Fibroblast of upper back skin (primary cell): ENCODE results near the gene PLCB3.

Experiments
- DNase-seq: peaks from one replicate; pipeline ENCODE4 v3.0.0-alpha.2; 2013

The PLCB3 gene

GRCh38 chr11:64268025-64268892, 16.9 kb downstream of the PLCB3 start:
- DNase-seq = peak; percentile 25

DNA sequence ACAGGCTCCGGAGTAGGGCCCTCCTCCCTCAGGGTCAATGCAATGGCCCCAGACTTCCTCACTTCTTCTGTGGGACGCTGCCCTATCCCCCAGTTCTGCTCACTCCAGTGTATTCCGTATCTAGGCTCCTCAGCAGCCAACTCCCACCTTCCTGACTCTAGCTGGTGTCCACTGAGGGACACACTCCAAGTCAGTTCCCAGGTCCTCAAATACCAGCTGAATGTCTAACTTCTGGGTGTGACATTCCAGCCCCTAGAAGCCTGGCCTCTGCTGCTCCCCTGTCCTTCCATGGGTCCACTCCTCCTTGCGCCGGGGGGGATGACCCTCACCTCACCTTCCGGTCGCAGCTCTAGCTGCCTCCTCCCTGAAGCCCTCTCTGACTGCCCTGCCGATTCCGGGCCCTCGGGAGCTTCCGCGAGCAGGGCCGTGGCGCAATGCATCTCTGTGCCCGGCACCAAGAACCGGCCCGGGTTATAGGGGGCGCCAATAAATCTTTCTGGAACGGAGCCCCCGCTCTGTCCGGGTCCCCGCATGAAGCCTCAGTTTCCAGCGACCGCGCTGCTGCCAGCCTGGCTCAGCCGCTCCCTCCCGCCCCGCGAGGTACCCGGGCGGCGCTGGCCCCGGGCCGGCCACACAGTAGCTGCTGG, 17.7 kb downstream of the PLCB3 start:
- peak; percentile 13 for DNase-seq

DNA sequence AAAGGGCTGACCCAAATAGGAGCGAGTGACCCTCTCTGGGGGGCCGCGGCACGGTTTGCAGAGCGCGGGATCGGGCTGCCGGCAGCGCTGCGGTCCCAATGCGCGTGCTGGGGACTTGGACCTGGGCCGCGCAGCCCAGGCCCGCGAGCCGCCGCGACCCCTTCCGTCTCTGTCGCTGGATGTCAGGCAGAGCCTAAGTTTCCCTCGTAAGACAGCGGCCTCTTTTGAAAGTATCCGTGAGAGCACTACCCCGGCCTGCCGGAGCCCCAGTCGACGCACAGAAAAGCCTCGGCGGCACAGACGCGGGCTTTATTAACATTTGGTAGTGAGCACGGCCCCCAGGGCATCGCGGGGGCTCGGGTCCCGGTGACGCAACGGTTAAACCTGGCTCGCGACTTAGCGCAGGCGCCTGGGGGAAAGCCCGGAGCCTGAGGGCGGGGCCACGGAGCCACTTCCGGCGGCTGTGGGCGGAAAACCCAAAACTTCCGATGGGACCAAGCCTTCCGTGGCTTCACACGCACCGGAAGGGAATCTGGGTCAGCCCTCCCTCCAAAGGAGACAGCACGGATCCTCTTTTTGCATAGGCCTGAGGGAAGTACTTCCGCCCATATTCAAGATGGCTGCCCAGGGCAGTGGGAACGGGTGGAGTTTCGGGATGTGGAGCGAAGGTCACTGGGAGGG, 18.4 kb downstream of the PLCB3 start:
- DNase-seq = peak; percentile 100

- no peak for DNase-seq
Observed at GRCh38 chr11:64275031-64275800, 23.9 kb downstream of the PLCB3 start.

DNA sequence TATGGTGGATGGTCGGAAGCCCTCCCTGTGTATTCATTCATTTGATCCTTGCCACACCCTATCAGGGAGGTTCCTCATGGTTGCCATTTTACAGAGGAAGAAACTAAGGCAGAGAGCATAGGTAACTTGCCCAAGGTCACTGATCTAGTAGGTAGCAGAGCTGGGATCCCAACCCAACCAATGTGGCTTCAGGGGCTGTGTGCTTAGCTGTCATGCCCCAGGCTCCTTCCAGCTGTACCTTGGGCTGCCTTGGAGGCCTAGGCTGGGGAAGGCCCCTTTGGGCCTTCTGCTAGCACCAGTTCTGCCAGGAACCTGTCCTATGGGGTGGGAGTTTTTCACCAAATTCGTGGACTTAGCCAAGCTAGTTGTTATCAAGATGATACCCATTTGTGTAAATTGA, 24.5 kb downstream of the PLCB3 start:
- no peak for DNase-seq

GRCh38 chr11:64276653-64277431, 25.5 kb downstream of the PLCB3 start:
- DNase-seq = no peak

GRCh38 chr11:64278576-64279190, 27.4 kb downstream of the PLCB3 start:
- DNase-seq = no peak

- no peak for DNase-seq
Observed at GRCh38 chr11:64281957-64282770, 30.8 kb downstream of the PLCB3 start.

- no peak for DNase-seq
Observed at GRCh38 chr11:64283092-64283491, 31.8 kb downstream of the PLCB3 start.

DNA sequence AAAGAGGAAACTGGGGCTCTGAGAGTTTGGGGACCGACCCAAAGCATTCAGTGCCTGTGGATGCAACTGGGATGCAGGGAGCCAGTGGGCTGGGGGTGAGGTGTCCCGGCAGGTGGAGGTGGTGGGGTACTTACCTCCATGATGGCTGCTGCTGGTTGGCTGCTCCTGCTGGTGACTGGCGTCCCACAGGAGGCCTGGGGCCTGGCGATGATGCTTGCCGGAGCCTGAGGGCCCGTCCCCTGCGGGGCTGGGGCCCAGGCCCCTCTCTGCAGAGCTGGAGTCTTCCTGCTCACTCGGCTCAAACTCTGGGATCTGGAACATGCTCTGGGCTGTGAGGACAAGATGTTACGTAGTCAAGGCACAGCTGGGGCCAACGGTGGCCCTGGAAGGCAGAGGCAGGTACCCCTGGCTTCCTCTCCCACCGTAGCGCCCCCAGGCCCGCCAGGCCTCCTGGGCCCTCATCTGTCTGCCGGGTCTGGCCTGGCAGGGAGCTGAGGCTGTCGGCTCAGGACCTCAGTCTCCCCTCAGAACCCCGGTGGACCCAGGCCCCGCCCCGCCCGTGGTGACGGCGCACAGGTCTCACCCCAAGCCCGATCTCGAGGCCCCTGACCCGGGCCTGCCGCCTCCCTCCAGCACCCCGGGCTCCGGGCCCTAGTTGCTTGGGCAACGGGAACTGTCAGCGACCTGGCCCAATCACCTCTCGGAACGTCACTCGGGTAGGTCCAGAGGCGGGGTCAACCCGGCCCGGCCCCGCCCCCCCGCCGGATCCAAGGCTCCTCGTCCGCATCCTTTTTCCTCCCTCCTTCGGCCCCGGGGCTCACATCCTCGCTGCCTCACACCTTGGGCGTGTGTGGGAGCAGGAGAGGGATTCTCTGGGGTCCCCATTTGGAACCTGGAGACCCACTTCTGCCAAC, 33.0 kb downstream of the PLCB3 start, which contains the start of gene BAD:
Gene BAD (minus strand): TSS at position 618 of the 914 bp plus-strand sequence. CDS start 297 bp downstream, at position 321.
- peak; percentile 90 for DNase-seq

DNA sequence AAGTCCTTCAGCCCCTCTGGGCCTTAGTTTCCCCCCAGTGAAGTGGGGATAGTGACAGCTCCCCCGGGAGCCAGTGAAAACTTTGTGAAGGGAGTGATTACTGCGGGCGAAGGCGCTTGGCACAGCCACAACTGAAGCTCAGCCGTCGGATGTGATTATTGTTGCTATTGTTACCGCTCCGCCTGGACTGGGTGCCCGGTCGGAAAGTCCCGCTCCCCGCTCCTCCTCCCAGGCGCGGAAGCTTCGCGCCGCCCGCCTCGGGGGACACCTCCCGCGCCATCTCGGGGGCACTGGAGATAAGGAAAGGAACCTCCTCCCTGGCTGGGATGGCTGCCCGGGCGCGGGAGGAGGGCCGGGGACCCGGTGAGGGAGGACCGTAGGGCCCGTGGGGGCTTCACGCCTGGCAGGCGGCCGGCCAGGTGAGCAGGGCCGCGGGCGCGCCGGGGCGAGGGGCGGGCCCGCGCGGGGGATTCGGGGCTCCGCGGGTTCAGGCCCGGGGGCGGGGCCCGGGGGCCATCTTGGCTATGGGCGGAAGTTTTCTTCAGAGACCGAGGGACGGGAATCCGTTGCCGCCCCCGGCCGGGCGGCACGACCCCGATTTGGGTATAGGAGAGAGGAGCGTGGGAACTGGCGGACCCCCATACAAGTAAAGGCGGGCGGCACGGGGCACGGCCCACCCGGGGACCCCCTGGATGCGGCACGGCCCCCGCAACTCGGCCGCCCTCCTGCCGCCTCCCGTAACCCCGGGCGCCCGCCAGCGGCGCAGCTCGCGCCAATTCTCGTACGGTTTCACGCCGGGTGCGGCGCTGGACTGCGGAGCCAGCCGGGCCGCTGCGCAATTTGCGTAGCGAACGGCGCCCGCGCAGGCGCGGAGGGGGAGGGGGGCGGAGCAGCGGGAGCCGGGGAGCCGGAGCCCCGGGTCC, 33.9 kb downstream of the PLCB3 start, which contains the start of gene GPR137:
Gene GPR137 (plus strand): TSS at position 887 of the 923 bp plus-strand sequence. CDS start 677 bp downstream, outside the sequence.
- peak; percentile 64 for DNase-seq

- no peak for DNase-seq
Observed at GRCh38 chr11:64285885-64286800, 34.8 kb downstream of the PLCB3 start.

DNA sequence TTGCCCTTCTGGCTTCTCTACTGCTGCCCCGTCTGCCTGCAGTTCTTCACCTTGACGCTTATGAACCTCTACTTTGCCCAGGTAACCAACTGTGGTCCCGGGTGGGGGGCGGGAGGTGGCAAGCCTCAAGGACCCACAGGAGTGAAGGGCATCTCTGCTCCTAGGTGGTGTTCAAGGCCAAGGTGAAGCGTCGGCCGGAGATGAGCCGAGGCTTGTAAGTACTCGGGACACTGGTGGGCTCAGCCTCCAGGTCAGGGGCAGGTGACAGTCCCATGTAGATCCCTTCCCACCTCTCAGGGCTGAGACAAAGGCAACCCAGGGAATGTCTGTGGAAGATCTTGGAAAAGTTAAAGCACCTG, 35.5 kb downstream of the PLCB3 start:
- DNase-seq = no peak

- no peak for DNase-seq
Observed at GRCh38 chr11:64287676-64288352, 36.5 kb downstream of the PLCB3 start.

GRCh38 chr11:64288353-64288750, 37.0 kb downstream of the PLCB3 start:
- no peak for DNase-seq

DNA sequence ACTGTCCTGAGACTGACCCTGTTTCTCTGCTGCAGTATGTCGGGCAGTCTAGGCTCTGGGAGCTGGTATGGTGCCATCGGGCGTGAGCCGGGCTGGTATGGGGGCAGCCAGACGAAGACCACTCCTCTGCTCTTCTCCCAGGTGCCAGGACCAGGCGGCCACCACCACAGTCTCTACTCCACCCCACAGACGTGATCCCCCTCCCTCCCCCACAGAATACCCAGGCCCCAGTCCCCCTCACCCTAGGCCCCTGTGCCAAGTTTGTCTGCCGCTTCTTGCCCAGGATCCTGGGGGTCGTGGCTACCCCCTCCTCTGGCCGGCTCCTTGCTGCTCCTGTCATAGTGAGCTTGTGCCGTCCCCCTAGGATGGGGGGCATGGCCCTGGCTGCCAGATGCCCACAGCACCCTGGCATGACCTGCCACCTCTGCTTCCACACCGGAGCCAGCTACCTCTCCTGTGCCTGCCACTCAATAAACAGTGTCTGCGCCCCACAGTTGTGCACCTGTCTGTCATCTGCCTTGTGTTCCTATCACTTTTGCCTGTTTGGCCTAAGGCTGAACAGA, 37.8 kb downstream of the PLCB3 start:
- no peak for DNase-seq
